Activated naive CD4-positive, alpha-beta T cell treated with anti-CD3 and anti-CD28 coated beads for 36 hours (primary cell): ENCODE data around the gene CPN1. TPM values are rescaled to one million over a fixed set of nuclear protein-coding genes. Genes with fewer than 3 reads are reported as not detected.

Experiments used
- CTCF ChIA-PET: fragments of 350-600 bp; sonication (Branson Sonifier 250); formaldehyde crosslinking; loops from one replicate; lab custom pipeline; 2021; ENCODE audit warnings: antibody characterized with exemption; lab: Charles Lee
- DNase-seq: peaks from one replicate; pipeline ENCODE4 v3.0.0-alpha.2; 2020
- H3K27ac Mint-ChIP-seq: one replicate; pipeline ENCODE4 v1.8.0; 2021; ENCODE audit warnings: mild to moderate bottlenecking, mixed read lengths
- H3K27me3 Mint-ChIP-seq: one replicate; pipeline ENCODE4 v1.8.0; 2021; ENCODE audit warnings: low read depth, mixed read lengths
- H3K36me3 Mint-ChIP-seq: one replicate; pipeline ENCODE4 v1.8.0; 2021; ENCODE audit warnings: low read depth, mixed read lengths
- H3K4me1 Mint-ChIP-seq: one replicate; pipeline ENCODE4 v1.8.0; 2021; ENCODE audit warnings: low read depth, mixed read lengths
- H3K4me3 Mint-ChIP-seq: one replicate; pipeline ENCODE4 v1.8.0; 2021; ENCODE audit warnings: mild to moderate bottlenecking, moderate library complexity, mixed read lengths
- H3K9me3 Mint-ChIP-seq: one replicate; pipeline ENCODE4 v1.8.0; 2021; ENCODE audit warnings: mixed read lengths
- intact Hi-C: fragments of 100-400 bp; cut with micrococcal nuclease; formaldehyde crosslinking; loops from one replicate; pipeline ENCODE4 v1.15.1; 2023
- total RNA-seq, 2 experiments: library from RNA; stranded (reverse); gene quantifications; one replicate each; pipeline ENCODE4 v1.2.3, GENCODE V29; 2021

CPN1 gene
- total RNA-seq, 2 experiments from 2014 or later: not detected

DNA sequence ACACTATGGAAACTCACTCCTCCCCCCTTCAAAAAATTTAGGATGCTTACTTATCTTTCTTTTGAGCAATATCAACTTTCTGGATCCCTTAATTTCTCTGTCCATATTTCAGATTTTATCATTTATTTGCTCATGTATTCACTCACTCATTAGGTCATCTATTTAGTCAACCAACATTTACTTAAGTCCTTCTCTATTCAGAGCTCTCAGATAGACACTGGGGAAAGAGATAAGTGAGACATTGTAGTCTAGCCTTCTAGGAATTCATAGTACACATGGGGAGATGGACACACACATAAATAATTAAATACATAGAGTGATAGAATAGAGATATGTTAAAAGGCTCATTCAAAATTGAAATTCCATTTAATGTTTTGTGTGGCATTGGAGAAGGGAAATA lies 9.2 kb downstream of the CPN1 start:
- peaks cover 1% of the 10 kb centered on the region for H3K27me3 Mint-ChIP-seq
- H3K36me3 Mint-ChIP-seq: no peaks in the 10 kb centered on the region
- intact Hi-C loops: no loop called here
- DNase-seq: no peak
- no peak overlapping the region for H3K27ac Mint-ChIP-seq
- H3K9me3 Mint-ChIP-seq: no peaks in the 10 kb centered on the region
- H3K4me3 Mint-ChIP-seq: no peak overlapping the region
- no peaks in the 10 kb centered on the region for H3K4me1 Mint-ChIP-seq
- CTCF ChIA-PET: interaction anchor here (0.5 kb wide), 1 partner anchor 21 kb away, joined by 4 read pairs; no protein-coding TSS in a partner anchor

DNA sequence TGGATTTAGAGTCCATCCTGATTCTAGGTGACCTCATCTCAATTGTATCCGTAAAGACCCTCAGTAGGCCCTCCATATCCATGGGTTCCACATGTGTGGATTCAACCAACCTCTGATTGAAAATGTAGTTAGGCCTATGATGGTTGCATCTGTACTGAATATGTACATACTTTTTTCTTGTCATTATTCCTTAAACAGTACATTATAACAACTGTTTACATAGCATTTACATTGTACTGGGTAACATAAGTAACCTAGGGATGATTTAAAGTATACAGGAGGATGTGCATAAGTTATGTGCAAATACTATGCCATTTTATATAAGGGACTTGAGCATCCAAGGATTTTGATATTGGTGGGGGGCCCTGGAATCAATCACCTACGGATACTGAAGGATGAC lies 10.1 kb downstream of the CPN1 start:
- Mint-ChIP-seq H3K4me1 (no peaks in the 10 kb centered on the region), H3K9me3 (no peaks in the 10 kb centered on the region), H3K27ac (no peak overlapping the region), H3K36me3 (no peaks in the 10 kb centered on the region), H3K27me3 (peaks cover 4% of the 10 kb centered on the region), H3K4me3 (no peak overlapping the region)
- CTCF ChIA-PET: no interaction called here
- no peak for DNase-seq
- intact Hi-C loops: no loop called here

DNA sequence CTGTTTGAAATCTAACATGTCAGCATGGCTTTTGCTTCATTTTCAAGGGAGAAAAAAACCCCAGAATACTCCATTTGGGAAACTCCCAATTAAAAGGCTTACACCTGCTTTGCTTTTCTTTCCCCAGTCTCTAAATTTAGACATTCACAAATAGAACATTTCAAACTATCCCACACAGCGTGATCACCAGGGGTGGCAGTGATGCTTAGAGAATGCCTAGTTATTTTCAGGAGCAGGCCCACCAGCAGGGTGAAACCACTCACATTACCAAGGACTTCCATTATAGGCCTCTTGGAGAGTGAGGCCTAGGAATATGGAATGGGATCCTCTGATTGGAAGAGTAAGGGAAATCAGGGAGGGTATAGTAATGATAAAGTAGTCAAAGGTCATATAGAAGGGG lies 14.2 kb downstream of the CPN1 start:
- DNase-seq: no peak
- no peaks in the 10 kb centered on the region for H3K9me3 Mint-ChIP-seq
- CTCF ChIA-PET: no interaction called here
- no peak overlapping the region for H3K27ac Mint-ChIP-seq
- intact Hi-C loops: no loop called here
- H3K4me1 Mint-ChIP-seq: no peaks in the 10 kb centered on the region
- H3K27me3 Mint-ChIP-seq: peaks cover 20% of the 10 kb centered on the region
- H3K36me3 Mint-ChIP-seq: no peaks in the 10 kb centered on the region
- H3K4me3 Mint-ChIP-seq: no peak overlapping the region

DNA sequence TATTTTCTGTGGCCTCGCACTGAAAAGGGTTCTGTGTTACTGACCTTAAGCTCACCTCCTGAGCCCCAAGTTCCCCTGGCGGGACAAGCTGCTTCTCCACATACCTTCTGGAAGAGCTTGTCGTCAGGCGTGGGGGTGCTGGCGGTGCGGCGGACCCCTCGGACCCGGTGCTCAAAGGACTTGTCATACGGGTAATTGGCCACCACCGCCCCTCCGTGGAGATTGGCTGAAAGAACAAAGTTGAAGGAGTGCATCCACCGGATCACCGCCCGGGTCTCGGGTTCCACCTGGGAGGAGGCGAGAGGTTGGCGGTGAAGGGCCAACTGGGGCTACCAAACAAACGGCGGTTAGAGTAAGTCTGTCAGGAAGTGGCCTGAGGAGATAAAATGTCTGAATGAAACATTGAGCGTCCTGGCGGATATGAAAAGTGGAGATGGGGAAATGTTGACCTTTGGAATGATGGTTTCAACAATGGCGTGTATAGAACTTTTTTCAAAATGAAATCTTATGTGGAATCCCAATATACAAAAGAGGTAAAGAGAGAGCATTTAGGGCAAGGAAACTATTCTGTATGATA lies 16.5 kb downstream of the CPN1 start:
- H3K27me3 Mint-ChIP-seq: peaks cover 24% of the 10 kb centered on the region
- H3K27ac Mint-ChIP-seq: no peak overlapping the region
- H3K4me1 Mint-ChIP-seq: no peaks in the 10 kb centered on the region
- no peaks in the 10 kb centered on the region for H3K36me3 Mint-ChIP-seq
- H3K9me3 Mint-ChIP-seq: no peaks in the 10 kb centered on the region
- intact Hi-C loops: no loop called here
- no peak overlapping the region for H3K4me3 Mint-ChIP-seq
- DNase-seq: no peak
- CTCF ChIA-PET: interaction anchor here (0.6 kb wide), 2 partner anchors 220 to 277 kb away, joined by 4 to 5 read pairs; no protein-coding TSS in a partner anchor

DNA sequence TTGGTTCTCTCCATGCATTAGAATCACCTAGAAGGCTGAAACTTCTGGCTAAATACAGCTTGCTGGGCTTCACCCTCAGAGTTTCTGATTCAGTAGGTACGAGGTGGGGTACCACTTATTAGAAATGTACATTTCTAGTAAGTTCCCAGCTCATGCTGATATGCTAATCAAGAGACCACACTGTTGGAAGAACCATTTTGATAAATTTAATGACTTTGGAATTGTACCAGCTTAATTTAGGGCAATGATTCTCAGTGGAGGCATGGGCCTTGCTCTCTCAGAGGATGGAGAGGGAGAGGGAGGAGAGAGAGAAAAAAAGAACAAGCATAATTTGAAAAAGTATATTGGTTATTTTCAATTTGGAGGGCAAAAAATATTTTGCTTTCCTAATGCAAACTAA lies 20.3 kb downstream of the CPN1 start:
- CTCF ChIA-PET: interaction anchor here (2.0 kb wide), 1 partner anchor 216 kb away, joined by 8 read pairs; no protein-coding TSS in a partner anchor

DNA sequence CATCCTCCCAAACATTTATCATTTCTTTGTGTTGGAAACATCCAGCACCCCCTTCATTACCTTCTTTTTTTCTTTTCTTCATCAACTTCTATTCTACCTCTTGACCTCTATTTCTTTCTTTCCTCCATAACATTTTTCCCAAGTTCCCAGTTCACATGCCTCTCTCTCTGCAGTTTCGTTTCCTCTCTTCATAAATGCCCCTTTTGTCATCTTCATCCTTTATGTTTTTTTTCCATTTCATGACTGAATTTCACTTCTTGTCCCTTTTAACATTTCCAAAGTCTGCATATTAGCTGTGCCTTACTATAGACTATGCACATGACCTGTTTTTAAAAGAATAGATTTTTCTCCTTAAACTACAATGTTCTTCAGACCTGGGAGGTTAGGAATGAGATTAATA lies 23.7 kb downstream of the CPN1 start:
- DNase-seq: no peak
- H3K4me3 Mint-ChIP-seq: no peak overlapping the region
- peaks cover 2% of the 10 kb centered on the region for H3K36me3 Mint-ChIP-seq
- intact Hi-C loops: no loop called here
- H3K27me3 Mint-ChIP-seq: peaks cover 11% of the 10 kb centered on the region
- no peaks in the 10 kb centered on the region for H3K9me3 Mint-ChIP-seq
- CTCF ChIA-PET: interaction anchor here (1.2 to 1.3 kb wide), 2 partner anchors 11 to 212 kb away, joined by 4 read pairs; no protein-coding TSS in a partner anchor
- H3K27ac Mint-ChIP-seq: no peak overlapping the region
- no peaks in the 10 kb centered on the region for H3K4me1 Mint-ChIP-seq

More for the DNA sequence above, 20.3 kb downstream of the CPN1 start:
- no peak for DNase-seq
- no peaks in the 10 kb centered on the region for H3K4me1 Mint-ChIP-seq
- no peak overlapping the region for H3K4me3 Mint-ChIP-seq
- peaks cover 2% of the 10 kb centered on the region for H3K36me3 Mint-ChIP-seq
- intact Hi-C loops: no loop called here
- H3K27me3 Mint-ChIP-seq: peaks cover 24% of the 10 kb centered on the region
- H3K27ac Mint-ChIP-seq: no peak overlapping the region
- H3K9me3 Mint-ChIP-seq: no peaks in the 10 kb centered on the region

DNA sequence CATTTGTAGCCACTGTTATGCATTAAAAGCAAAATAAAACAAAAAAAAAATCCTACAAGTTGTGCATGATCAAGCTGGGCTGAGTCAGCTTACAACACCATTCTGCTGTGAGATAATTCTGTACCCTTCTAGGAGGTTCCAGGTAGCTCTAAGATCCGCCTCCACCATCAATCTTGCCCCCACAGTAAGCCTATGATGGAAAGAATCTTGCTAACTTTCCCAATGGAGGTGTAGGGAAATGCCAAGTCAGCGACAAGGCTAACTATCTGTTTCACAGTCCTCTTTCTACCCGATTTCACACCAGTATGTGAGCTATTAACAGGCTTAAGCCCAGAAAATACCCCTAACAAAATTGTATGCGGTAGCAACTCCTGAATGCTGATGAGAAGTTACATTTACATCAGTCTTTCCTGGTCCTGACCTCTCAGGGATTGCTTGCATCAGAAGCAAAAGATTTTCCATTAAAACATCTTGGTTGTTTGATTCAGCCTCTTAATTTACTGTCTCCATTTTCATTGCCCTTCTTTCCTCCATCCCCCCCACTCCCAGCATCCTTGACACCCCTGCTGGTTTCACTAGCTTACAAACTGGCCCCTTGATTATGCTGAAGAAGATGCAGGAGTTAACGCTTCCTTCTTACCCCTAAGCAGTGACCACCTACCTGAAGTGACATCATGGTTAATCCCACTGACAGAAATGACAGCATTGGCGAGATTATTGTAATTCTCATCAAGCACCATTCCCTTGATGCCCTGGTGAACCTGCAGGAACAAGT lies 27.8 kb downstream of the CPN1 start:
- intact Hi-C loops: no loop called here
- Mint-ChIP-seq H3K9me3 (no peaks in the 10 kb centered on the region), H3K27me3 (peaks cover 7% of the 10 kb centered on the region), H3K4me1 (no peaks in the 10 kb centered on the region), H3K27ac (no peak overlapping the region), H3K36me3 (peaks cover 2% of the 10 kb centered on the region), H3K4me3 (no peak overlapping the region)
- CTCF ChIA-PET: interaction anchor here (0.6 to 11.2 kb wide), 4 partner anchors 9 to 1595 kb away, joined by 3 to 172 read pairs (median 8); no protein-coding TSS in a partner anchor
- no peak for DNase-seq

DNA sequence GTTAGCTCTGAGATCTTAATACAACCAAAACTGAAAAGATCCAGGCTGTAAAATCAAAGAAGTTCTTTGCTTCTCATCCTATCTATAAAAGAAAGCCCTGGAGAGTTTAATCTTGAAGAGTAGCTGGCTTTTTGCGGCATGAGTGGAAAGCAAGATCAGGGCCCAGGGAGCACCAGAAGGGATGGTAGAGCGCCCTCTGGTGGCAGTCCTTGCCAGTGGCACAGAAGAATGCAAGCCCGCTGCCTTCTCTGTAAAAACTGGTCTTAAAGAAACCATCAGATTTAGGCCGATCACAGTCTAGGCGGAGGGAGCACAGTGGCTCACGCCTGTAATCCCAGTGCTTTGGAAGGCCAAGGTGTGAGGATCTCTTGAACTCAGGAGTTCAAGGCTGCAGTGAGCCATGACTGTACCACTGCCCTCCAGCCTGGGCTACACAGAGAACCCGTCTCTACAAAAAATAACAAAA lies 35.6 kb downstream of the CPN1 start:
- Mint-ChIP-seq H3K4me1 (peaks cover 7% of the 10 kb centered on the region), H3K9me3 (no peaks in the 10 kb centered on the region), H3K27me3 (peaks cover 7% of the 10 kb centered on the region), H3K4me3 (no peak overlapping the region), H3K27ac (no peak overlapping the region), H3K36me3 (no peaks in the 10 kb centered on the region)
- intact Hi-C loops: loop anchor here (1.0 to 5.0 kb wide), 5 partner anchors 36 to 654 kb away; partner anchors contain the start of gene ERLIN1
- CTCF ChIA-PET: interaction anchor here (0.7 to 11.2 kb wide), 41 partner anchors 8 to 598 kb away, joined by 3 to 172 read pairs (median 4); partner anchors contain the start of genes COX15 and CUTC
- peak; percentile 91 for DNase-seq

DNA sequence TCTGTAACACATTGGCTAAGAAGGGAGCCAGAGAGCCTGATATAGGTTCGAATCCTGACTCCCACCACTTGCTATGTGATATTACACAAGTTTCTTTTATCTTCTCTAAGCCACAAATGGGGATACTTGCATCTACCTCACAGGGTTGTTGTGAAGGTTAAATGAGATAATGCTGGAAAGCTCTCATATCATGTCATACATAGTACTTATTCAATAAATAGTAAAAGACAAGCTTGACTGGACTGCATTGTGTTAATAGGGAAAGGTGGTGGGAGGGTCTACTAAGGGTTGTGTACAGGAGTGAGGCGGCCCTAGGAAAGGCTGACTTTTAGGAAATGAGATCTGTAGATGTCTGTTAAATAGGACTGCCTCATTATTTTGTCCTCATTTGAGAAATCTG lies 36.1 kb downstream of the CPN1 start:
- Mint-ChIP-seq H3K4me1 (peaks cover 7% of the 10 kb centered on the region), H3K27ac (no peak overlapping the region), H3K9me3 (no peaks in the 10 kb centered on the region), H3K4me3 (no peak overlapping the region), H3K27me3 (peaks cover 7% of the 10 kb centered on the region), H3K36me3 (no peaks in the 10 kb centered on the region)
- intact Hi-C loops: loop anchor here (5.0 kb wide), 2 partner anchors 142 to 653 kb away; partner anchors contain the start of gene ERLIN1
- CTCF ChIA-PET: interaction anchor here (0.7 to 11.2 kb wide), 42 partner anchors 9 to 597 kb away, joined by 3 to 172 read pairs (median 4); partner anchors contain the start of genes COX15 and CUTC
- no peak for DNase-seq

DNA sequence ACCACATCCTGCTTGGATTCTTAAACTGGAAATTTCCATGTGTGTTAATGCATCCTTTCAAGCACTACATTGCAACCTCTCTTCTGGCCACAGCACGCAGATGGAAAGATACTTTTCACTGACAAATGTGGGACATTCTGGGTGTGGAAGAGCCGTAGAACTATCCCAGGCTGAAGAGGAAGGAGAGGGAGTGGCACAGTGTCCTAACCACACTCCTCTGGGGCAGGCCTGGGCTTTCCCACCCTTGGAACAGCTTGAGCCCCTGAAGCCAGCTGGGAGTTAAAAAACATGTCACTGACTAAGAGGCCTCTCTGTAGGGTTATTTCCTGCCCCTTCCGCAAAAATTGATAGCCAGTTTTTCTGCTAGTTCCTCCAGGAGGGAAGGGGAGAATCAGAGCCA lies 37.9 kb downstream of the CPN1 start:
- no peak for DNase-seq
- Mint-ChIP-seq H3K27ac (no peak overlapping the region), H3K9me3 (no peaks in the 10 kb centered on the region), H3K4me3 (no peak overlapping the region), H3K27me3 (peaks cover 7% of the 10 kb centered on the region), H3K4me1 (peaks cover 7% of the 10 kb centered on the region), H3K36me3 (no peaks in the 10 kb centered on the region)
- intact Hi-C loops: no loop called here
- CTCF ChIA-PET: interaction anchor here (1.6 to 11.2 kb wide), 2 partner anchors 25 to 197 kb away, joined by 4 to 172 read pairs; no protein-coding TSS in a partner anchor

DNA sequence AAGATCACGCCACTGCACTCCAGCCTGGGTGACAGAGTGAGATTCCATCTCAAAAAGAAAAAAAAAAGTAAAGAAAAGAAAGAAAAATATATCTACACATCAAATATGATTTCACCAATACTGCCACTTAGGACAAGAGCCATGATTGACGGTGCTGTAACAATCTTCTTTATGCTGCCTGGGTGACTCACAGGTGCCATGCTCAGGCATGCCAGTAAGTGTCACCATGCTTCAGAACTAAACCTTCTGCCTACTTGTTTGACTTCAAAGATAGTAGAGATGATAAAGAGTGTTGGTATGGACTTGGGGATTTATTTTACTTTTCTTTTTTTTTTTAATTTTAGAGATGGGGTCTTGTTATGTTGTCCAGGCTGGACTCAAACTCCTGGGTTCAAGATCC lies 38.3 kb downstream of the CPN1 start:
- CTCF ChIA-PET: no interaction called here
- Mint-ChIP-seq H3K27ac (no peak overlapping the region), H3K4me1 (peaks cover 7% of the 10 kb centered on the region), H3K4me3 (no peak overlapping the region), H3K27me3 (peaks cover 6% of the 10 kb centered on the region), H3K36me3 (no peaks in the 10 kb centered on the region), H3K9me3 (no peaks in the 10 kb centered on the region)
- DNase-seq: peak; percentile 61
- intact Hi-C loops: no loop called here

DNA sequence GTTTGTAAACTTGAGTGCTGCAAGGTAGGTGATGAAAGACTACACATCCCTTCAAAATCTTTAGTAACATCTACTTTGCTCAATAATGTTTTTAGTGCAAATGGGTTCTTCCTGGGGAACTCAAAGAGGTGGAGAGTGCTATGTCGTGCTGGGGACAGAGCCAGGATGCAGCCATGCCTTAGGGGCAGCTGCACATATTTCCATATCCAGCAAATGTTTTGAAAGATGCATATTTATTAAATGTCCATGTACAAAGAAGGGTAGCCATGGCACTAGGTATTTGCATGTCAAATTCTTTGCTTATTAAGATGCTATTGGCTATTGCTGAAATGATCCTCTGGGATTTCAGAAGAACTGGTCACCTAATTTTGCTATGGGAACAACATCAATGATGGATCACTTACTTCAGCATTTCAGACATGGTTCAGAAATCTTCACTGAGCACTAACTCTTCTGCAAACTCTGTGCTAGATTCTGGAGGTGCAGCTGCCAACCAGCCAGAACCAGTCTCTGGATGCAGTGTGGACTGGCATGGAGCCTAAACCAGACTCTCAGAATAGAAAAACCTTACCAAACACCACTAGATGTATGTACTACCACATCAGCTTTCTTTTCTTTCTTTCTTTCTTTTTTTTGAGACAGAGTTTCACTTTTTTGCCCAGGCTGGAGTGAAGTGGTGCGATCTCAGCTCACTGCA lies 40.2 kb downstream of the CPN1 start:
- intact Hi-C loops: no loop called here
- Mint-ChIP-seq H3K9me3 (no peaks in the 10 kb centered on the region), H3K4me3 (no peak overlapping the region), H3K27me3 (peaks cover 6% of the 10 kb centered on the region), H3K36me3 (no peaks in the 10 kb centered on the region), H3K4me1 (peaks cover 7% of the 10 kb centered on the region), H3K27ac (no peak overlapping the region)
- CTCF ChIA-PET: interaction anchor here (2.8 kb wide), 1 partner anchor 195 kb away, joined by 19 read pairs; no protein-coding TSS in a partner anchor
- no peak for DNase-seq
